GM19193 (cell line): ENCODE measurements around the gene TCEA2.
A peak's percentile ranks its signal among the peaks of the same experiment; 100 is the strongest.

Experiments
- POLR2A ChIP-seq: IDR thresholded peaks from 4 replicates; pipeline ENCODE4 v1.6.1; 2011; ENCODE audit not compliant: insufficient read depth, insufficient read length; ENCODE audit errors: extremely low read depth

The TCEA2 gene

GRCh38 chr20:64073476-64074183 is 10.6 kb downstream of the TCEA2 start:
- no peak for TF ChIP-seq POLR2A

- no peak for TF ChIP-seq POLR2A
Measured at GRCh38 chr20:64074184-64074789, 11.3 kb downstream of the TCEA2 start.

GRCh38 chr20:64074963-64075362 is 12.0 kb downstream of the TCEA2 start:
- no peak for TF ChIP-seq POLR2A

- no peak for TF ChIP-seq POLR2A
Measured at GRCh38 chr20:64075556-64075955, 12.6 kb downstream of the TCEA2 start.

GRCh38 chr20:64076061-64076997 is 13.3 kb downstream of the TCEA2 start:
- TF ChIP-seq POLR2A = no peak

GRCh38 chr20:64077094-64077493 is 14.1 kb downstream of the TCEA2 start:
- TF ChIP-seq POLR2A = peak; percentile 23

GRCh38 chr20:64077541-64077875 is 14.5 kb downstream of the TCEA2 start:
- no peak for TF ChIP-seq POLR2A

GRCh38 chr20:64077876-64078551 is 15.0 kb downstream of the TCEA2 start:
- TF ChIP-seq POLR2A = no peak

- TF ChIP-seq POLR2A = no peak
Measured at GRCh38 chr20:64078934-64079272, 15.9 kb downstream of the TCEA2 start.

GRCh38 chr20:64079273-64080012 is 16.4 kb downstream of the TCEA2 start, which contains the start of gene RGS19:
Gene RGS19 (minus strand): TSS chr20:64079518. CDS start chr20:64076886, 2,632 bp downstream.
- TF ChIP-seq POLR2A = peak; percentile 46

GRCh38 chr20:64080013-64080812 is 17.2 kb downstream of the TCEA2 start, which contains the start of gene OPRL1:
Gene OPRL1 (plus strand): TSS chr20:64080082. CDS start chr20:64092721, 12,639 bp downstream.
- no peak for TF ChIP-seq POLR2A

- TF ChIP-seq POLR2A = no peak
Measured at GRCh38 chr20:64080813-64081623, 18.0 kb downstream of the TCEA2 start.

- no peak for TF ChIP-seq POLR2A
Measured at GRCh38 chr20:64081624-64081964, 18.6 kb downstream of the TCEA2 start.
